Fibroblast of villous mesenchyme (primary cell): ENCODE data around the gene RIPK3. TPM values are rescaled to one million over a fixed set of nuclear protein-coding genes. Genes with fewer than 3 reads are reported as not detected.

ENCODE experiments used
- DNase-seq: peaks from one replicate; pipeline ENCODE4 v3.0.0-alpha.2; 2010; ENCODE audit warnings: low read depth
- H3K4me3 ChIP-seq: 2 replicates; pipeline ENCODE4 v1.5.1; 2011; ENCODE audit warnings: low read depth, mild to moderate bottlenecking, low read length
- total RNA-seq: library from RNA; depleted of rRNA; stranded (reverse); fragments of >200 nt; gene quantifications from 2 replicates; pipeline ENCODE4 v1.2.3, GENCODE V29; 2012
- TF ChIP-seq, protein P1 (sequence below): IDR thresholded peaks from 2 replicates; pipeline ENCODE4 v1.5.1; 2012; ENCODE audit warnings: low read depth, mild to moderate bottlenecking, low read length; ENCODE audit not compliant: insufficient read depth

Gene RIPK3
- total RNA-seq, 1 donor = 3.9 TPM

DNA sequence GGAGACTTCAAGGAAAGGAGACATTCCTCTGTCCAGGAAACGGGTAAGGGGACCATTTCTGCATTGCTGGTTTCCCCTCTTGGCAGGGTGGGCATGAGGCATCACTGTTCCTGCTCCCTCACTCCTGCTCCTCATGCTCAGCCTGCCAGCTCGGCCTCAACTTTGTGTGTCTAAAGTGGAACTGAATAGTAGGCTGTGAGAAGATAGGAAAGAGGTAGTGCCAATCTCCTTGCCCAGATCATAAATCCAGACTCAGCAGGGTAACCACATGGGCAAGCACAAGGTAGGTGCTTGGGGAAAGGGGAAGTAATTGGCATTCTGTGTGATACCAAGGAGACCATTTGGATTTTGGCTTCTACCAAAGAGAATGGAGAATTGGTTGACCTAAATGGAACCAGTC, 25.9 kb downstream of the RIPK3 start:
- no peak overlapping the region for H3K4me3 ChIP-seq
- TF ChIP-seq, protein P1, sequence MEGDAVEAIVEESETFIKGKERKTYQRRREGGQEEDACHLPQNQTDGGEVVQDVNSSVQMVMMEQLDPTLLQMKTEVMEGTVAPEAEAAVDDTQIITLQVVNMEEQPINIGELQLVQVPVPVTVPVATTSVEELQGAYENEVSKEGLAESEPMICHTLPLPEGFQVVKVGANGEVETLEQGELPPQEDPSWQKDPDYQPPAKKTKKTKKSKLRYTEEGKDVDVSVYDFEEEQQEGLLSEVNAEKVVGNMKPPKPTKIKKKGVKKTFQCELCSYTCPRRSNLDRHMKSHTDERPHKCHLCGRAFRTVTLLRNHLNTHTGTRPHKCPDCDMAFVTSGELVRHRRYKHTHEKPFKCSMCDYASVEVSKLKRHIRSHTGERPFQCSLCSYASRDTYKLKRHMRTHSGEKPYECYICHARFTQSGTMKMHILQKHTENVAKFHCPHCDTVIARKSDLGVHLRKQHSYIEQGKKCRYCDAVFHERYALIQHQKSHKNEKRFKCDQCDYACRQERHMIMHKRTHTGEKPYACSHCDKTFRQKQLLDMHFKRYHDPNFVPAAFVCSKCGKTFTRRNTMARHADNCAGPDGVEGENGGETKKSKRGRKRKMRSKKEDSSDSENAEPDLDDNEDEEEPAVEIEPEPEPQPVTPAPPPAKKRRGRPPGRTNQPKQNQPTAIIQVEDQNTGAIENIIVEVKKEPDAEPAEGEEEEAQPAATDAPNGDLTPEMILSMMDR = no peak
- DNase-seq = no peak

DNA sequence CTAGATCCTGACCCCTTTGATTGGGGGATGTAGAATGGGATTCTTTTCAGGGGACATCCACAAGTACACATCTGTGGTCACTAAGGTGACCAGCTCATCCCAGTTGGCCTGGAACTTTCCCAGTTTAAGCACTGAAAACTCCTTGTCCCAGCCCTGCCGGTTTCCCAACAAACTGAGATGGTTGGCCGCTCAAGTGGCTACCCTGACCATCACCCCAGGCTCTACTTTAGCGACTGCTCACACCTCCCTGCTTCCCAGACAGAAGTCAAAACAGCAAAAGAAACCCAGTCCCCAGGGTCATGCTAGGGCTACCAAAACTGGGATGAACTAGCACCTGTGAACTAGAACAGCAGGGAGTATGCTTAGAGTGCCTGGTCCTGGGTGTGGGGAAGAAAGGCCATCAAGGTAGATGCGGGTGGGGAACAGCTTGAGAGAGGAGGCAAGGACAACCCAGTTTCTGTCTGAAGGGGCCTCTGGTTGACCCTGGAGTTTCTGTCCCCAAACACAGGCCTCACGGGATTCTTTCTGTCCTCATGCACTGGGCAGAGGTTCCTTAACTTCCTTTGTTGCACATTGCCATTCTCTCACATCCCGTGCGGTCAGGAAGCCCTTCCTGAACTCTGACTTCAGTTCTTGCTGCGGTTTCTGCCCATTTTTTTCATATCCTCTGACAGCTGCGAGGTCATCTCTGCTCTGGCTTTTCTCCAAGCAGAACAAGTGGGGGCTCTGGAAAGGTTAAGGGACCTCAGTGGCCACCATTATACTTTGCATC, 26.9 kb downstream of the RIPK3 start:
- no peak overlapping the region for H3K4me3 ChIP-seq
- DNase-seq = peak; percentile 32
- TF ChIP-seq, protein P1 = no peak

DNA sequence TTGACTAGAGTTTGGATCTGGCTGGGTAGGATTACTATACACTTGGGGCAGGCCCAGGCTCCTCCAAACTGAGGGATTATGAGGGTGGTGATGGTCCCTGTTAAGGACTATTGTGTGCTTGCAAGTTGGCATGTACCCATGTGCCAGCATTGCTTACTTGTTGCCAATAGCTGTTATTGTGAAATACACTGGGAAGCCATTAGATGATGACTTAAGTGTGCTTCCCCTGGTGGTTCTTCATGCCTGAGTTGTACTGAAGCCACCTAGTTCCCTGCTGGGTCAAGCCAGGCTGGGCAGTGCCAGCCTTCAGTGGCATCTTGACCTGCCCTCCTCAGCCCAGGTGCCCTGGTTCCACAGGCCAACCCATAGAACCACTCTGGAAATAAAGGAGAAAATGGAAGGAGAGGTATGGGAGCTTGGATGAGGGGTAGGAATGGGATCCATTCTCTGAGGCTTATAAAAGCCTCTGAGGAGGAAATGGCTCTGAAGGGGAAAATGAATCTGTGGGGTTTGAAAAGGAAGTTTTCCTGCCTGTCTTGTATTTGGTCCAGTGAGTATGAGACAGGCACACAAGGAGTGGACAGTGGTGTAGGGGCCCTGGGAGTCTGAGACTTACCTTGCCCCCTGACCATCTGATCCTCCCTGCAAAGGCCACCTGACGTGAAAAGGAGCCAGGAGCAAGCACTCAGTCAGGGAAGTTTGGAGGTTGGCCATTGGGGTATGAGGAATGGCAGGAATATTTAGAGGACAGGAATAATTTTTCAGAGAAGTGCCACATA, 27.8 kb downstream of the RIPK3 start:
- TF ChIP-seq, protein P1 = no peak
- no peak for DNase-seq
- no peak overlapping the region for H3K4me3 ChIP-seq

DNA sequence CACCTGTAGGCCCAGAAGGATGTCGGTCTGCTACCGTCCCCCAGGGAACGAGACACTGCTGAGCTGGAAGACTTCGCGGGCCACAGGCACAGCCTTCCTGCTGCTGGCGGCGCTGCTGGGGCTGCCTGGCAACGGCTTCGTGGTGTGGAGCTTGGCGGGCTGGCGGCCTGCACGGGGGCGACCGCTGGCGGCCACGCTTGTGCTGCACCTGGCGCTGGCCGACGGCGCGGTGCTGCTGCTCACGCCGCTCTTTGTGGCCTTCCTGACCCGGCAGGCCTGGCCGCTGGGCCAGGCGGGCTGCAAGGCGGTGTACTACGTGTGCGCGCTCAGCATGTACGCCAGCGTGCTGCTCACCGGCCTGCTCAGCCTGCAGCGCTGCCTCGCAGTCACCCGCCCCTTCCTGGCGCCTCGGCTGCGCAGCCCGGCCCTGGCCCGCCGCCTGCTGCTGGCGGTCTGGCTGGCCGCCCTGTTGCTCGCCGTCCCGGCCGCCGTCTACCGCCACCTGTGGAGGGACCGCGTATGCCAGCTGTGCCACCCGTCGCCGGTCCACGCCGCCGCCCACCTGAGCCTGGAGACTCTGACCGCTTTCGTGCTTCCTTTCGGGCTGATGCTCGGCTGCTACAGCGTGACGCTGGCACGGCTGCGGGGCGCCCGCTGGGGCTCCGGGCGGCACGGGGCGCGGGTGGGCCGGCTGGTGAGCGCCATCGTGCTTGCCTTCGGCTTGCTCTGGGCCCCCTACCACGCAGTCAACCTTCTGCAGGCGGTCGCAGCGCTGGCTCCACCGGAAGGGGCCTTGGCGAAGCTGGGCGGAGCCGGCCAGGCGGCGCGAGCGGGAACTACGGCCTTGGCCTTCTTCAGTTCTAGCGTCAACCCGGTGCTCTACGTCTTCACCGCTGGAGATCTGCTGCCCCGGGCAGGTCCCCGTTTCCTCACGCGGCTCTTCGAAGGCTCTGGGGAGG, 28.9 kb downstream of the RIPK3 start, which contains the start of gene LTB4R:
TSS of gene LTB4R (plus strand) at position 857 of the 959 bp plus-strand sequence. CDS start 4,150 bp downstream, outside the sequence.
- H3K4me3 ChIP-seq = peak within 1 kb of the TSS; percentile 21
- peak; percentile 58 for DNase-seq
- TF ChIP-seq, protein P1 = peak; percentile 4

DNA sequence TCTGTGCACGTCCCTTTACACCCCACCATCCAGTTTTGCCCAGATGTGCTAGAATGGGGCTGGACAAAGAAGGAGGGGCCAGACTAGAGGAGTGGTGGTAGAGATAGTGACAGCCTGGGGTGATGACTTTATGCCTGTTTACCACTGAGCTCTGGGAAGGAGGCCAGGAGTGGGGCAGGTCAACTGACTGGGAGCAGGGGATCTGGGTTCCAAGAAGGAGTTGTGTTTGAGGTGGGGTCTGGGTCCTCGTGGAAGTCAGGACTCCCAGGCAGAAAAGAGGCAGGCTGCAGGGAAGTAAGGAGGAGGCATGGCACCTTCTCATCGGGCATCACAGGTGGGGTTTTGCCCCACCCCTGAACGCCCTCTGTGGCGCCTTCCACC, 29.5 kb downstream of the RIPK3 start:
- no peak for DNase-seq
- H3K4me3 ChIP-seq = no peak overlapping the region
- TF ChIP-seq, protein P1 = no peak

DNA sequence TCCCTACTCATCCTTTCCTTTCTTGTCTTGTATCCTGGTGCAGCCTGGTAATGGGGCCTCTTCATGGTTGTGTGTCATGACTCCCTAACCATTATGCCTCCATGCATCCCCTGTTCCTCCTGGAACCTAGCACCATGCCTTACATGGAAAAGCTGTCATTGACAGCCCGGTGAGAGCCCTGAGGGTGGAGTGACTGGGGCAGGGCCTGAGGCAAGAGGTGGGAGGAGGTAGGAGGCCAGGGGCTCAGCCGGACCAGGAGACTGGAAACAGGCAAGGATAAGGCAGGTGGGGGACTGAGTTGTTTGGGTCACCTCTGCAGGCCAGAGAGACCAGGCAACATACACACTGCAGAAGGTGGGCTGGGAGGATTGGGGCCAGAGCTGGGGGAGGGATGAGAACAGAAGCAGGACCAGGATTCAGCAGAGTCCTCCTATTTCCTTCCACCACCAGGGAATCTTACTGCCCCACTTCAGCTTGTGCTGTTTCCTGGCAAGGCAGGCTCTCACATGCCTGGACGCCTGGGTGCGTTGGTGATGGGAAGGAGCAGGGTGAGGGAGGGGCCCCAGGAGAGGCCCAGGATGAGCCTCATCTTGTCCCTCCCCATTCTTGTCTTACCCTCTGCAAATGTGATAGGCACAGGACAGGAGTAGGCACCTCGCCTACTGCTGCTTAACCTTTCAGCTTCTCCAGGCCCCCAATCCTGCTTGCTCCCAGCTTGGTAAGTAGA, 30.1 kb downstream of the RIPK3 start, which contains the start of gene LTB4R2:
TSS of gene LTB4R2 (plus strand) at position 603 of the 727 bp plus-strand sequence. CDS start 525 bp downstream, outside the sequence.
- TF ChIP-seq, protein P1 = no peak
- no peak for DNase-seq
- H3K4me3 ChIP-seq = peak within 1 kb of the TSS; percentile 21
